Stimulated activated CD4-positive, alpha-beta T cell treated with anti-CD3 and anti-CD28 coated beads, Interleukin-12 subunit alpha, Interleukin-12 subunit beta, amount 100 ng/mL, for 24 hours (primary cell): ENCODE results near the gene DMWD.
"Not testable (repeated sequence)": the region's sequence is repeated elsewhere in the genome, so short reads cannot be mapped to it uniquely, and the experiment has no call there.

Experiments
- DNase-seq, 2 experiments: peaks; one replicate each; pipeline ENCODE4 v3.0.0-alpha.2; 2020; ENCODE audit warnings: low read depth in 2 of 2

DMWD gene

GRCh38 chr19:45816236-45817009 is 23.8 kb upstream of the DMWD start:
- DNase-seq: no peak

DNA sequence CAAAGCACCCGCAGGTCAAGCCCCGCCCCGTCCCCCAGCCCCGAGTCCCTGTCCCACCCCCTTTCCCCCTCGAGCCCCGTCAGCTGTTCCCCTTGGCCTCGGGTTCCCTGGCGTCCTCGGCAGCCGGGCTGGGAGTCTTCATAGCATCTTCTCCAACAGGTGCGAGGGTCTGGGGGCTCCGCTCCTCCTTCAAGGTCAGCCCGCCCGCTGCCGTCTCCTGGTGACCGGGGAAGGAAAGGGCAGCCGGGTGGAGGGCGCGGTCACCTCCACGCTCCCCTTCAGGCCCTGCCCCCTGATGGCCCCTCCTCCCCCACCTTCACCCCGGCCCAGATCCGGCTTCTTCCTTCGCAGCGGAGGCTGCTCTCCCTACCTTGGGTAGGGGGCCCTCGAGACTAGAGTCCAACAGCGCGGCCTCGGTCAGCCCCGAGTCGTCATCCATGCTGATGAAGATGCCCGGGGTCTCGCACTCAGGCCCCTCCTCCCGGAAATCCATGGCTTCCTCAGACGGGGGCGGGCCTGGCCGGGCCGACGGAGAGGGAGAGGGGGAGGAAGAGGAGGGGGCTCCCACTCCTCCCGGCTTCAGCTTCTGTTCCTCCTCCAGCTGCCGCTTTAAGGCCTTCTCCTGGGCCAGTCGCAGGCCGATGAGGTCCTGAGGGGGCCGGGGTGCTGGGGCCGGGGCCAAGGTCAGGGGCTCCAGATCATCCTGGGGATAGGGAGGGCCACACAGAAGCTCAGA is 23.0 kb upstream of the DMWD start:
- DNase-seq: no peak

DNA sequence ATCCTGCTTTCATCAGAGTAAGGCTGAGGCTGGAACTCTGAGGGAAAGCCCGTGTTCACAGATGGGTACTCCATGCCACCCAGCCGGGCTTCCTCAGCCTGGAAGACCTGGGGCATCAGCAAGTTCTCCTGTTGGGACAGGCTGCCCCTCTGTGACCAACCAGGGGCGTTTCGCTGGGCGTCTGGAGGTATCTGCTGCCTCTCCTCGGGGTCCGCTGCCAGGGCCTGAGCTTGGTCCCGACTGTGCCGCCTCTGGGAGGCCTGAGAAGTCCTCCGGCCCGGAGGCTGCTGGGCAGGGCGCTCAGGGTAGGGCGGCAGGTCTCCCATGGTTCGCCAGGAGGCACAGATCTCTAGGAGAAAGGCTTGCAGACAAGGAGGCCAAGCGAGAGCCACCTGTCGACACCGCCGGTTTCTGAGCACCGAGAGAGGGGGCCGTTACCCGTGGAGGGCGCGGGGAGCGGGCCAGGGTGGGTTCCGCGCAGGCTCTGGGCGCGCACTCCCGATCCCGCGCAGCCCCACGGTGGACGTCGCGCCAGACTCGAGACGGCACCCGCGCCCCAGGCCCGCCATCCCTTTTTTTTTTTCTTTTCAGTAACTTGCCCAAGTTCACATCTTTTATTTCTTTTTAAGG is 22.3 kb upstream of the DMWD start, which contains the start of gene RSPH6A:
Gene RSPH6A (minus strand): TSS at position 458 of the 630 bp plus-strand sequence. CDS start 132 bp downstream, at position 326.
- DNase-seq: no peak

DNA sequence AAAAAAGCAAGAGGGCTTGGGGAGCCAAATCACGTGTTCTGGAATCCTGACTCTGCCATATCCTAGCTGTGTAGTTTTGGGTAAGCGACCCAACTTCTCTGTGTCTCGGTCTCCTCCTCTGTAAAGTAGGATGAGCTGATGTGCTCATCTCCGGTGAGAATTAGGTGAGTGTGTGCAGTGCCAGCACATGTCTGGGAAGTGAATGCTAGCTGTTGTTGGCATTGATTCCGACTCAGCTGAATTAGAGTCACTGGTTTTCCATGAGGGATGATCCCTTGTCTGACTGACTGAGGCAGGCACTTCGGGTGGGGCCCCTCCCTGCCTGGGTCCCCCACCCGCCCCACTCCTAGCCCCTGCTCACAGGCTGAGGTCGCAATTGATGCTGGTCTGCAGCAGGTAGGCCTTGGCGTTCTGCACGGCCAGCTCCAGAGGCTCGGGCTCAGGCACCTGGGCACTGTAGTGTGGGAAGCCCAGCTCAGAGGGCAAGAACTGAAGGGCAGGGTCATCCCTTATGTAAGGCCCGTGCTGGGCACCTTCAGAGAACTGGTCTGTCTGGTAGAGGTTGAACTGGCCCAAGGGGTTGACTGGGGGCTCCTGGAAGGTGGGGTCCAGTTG is 21.6 kb upstream of the DMWD start:
- DNase-seq: no peak

DNA sequence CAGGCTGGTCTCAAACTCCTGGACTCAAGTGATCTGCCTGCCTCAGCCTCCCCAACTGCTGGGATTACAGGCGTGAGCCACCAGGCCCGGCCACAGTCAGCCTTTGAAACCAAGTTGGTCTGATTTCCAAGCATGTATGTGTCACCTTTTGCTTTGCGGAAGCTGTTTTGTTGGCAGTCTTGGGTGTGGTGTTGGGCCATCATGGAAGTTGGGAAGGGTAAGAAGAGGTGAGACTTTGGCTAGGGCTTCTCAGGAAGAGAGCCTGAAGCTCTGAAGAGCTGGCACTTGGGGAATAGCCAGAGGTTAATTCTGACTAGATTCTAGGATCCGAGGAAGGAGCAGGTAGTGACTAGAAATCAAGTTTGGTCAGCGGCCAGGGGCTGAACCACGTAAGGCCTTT is 19.7 kb upstream of the DMWD start:
- no peak for DNase-seq

DNA sequence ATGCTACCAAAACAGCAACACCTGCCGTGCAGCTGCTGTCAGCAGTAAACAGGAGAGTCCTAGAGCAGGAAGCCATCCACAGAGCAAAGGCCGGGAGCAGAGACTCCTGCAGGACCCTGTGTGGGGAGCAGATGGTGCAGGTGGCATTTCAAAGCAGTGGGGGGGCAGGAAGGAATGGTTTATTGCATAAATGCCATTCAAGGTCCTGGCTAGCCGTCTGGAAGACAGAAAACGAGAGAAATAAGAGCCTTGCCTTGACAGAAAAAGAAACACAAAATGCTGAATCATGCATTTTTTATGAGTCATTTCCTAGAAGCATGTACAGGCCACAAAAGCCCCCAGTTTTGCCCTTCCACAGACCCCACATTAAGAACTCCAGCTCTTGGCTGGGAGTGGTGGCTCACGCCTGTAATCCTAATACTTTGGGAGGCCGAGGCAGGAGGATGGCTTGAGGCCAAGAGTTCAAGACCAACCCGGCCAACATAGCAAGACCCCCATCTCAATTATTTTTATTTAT is 17.1 kb upstream of the DMWD start:
- no peak for DNase-seq

DNA sequence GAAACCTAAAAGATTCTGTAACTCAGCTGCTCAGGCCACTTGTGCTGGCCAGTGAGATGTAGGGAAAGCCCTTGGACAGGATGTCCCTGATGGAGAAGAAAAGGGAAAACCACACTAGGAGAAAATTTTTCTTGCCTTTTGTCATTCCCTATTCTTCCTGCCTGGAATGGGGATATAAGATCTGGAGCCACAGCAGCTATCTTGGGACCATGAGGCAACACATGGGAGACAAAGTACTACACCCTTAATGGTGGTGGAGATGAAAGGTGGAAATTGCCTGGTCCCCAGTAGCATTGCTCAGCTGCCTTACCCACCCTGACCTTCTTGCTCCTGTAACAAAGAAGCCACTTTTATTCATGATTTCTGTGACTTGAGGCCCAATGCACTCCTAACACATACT is 13.1 kb upstream of the DMWD start:
- DNase-seq: no peak

DNA sequence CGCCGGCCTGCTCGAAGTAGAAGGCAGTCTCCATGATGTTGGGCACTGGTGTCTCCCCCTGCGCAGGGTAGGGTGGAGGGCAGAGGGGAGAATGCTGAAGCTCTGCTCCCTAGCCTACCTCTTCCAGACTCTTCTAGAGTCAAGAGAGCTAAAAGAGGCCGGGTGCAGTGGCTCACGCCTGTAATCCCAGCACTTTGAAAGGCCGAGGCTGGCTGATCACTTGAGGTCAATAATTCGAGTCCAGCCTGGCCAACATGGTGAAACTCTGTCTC is 12.2 kb upstream of the DMWD start:
- DNase-seq: no peak

- DNase-seq: no peak
Measured at GRCh38 chr19:45804140-45804958, 11.7 kb upstream of the DMWD start.

- DNase-seq: no peak
Measured at GRCh38 chr19:45801603-45802175, 9.0 kb upstream of the DMWD start.

DNA sequence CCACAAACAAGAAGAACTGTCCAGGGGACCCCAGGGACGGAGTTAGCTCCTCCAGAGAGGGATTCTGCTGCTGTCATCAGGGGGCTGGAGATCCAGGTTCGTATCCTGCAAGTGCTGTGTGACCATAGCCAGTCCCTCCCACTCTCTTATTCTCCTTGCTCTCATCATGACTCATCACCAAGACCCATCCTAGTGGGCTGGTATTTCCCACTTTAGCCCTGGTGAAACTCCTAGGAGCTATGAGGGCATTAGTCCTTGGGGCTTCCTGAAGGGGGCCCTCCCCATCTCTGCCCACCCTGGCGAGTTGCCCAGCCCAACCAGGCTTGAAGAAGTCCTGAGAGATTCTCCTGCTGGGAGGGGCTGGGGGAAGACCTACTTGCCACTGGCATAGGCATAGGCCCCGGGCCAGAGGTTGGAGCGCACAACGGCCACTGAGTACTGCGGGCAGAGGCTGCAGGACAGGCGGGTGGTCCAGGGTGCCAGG is 7.5 kb upstream of the DMWD start:
- no peak for DNase-seq

DNA sequence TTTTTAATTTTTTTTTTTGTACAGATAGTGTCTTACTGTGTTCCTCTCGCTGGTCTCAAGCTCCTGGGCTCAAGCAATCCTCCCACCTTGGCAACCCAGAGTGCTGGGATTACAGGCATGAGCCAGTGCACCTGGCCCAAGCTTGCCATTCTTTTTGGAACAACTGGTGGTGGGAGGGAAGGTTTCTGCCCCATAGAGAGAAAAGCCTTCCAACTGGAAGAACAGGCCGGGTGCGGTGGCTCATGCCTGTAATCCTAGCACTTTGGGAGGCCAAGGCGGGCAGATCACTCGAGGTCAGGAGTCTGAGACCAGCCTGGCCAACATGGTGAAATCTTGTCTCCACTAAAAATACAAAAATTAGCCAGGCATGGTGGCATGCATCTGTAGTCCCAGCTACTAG is 6.9 kb upstream of the DMWD start:
- not testable (repeated sequence) for DNase-seq

GRCh38 chr19:45798995-45799517 is 6.4 kb upstream of the DMWD start:
- DNase-seq: peak; percentile 33 to 55

- no peak for DNase-seq
Measured at GRCh38 chr19:45794627-45795026, 2.0 kb upstream of the DMWD start.

GRCh38 chr19:45793876-45794275 is 1.2 kb upstream of the DMWD start:
- no peak for DNase-seq

- DNase-seq: no peak
Measured at GRCh38 chr19:45793178-45793564, 526 bp upstream of the DMWD start.

DNA sequence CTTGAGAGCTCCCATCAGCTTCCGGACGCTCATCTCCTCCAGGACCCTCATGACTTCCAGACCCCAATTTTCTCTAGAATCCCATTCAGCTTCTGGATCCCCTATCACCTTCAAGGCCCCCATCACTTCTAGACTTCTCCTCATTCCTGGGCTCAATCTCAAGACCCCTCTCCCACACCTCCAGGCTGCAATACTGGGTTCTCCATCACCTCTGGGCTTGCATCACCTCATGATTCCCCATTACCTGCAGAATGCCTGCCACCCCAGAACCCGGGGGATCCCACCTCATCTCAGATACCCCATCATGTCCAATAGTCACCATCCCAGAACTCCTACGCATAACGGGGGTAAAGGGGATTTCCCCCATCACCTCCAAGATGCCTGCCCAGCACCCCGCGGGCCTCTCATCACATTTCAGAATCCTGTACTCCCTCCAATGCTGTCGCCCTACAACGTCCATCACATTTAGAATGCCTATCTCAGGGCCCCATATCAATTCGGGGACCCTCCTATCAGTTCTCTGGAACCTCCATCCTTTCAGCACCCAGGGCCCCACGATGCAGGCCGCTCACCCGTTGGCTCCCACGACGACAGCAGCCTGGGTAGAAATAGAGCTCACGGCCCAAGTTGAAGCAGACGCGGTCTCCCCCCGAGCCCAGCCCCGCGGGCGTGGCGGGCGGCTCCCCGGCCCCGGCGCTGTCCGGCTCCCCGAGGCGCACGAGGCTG is 738 bp downstream of the DMWD start:
- DNase-seq: no peak

DNA sequence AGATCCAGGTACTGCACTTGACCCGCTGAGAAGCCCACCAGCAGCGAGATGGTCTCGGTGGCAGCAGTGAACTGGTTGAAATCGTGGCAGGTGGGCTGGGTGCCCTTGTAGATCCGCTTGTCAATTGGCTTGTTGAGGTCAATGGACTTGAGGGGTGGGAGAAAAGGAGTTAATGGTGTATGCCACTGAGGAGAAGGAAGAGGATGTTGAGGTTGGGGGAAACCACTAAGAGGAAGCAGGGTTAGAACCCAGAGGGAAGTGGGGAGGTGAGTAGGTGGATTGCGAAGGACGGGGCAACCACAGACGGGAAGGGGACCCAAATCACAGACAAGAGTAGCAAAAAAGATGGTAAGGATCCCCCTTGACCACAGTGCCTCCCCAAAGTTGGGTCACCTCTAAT is 1.7 kb downstream of the DMWD start:
- no peak for DNase-seq

DNA sequence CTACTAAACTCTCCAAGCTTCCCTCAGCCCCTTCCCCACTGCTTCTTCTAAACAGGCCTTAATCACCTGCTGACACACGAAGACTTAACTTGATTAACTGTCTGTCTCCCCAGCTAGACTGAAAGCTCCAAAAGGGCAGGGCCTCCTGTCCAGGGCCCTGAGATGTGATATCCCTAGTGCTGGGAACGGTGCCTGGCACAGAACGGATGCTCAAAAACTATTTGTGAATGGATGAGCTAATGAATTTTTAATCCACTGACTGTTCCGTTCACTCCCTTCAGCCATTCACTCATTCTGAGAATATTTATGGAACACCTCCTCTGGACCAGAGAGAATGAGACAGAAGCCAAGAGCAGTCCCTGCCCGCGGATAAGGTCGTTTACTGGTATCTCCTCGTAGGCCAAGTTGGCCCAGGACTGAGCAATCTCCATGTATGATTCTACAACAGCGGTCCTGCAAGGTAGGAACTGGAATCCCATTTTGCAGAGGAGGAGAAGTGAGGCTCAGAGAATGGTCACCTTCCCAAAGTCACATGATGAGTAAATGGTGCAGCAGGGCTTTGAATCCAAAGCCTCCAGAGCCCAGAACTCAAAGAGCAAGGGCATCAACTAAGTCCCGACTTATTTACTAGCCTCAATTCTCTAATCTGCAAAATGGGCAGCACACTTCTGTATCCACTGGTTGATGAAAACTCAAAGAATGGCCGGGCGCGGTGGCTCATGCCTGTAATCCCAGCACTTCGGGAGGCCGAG is 3.4 kb downstream of the DMWD start:
- DNase-seq: no peak
